MM.1S (cell line): Measurements from ENCODE around the gene PACRG.

Experiments
- DNase-seq: peaks from one replicate; pipeline ENCODE4 v3.0.0-alpha.2; 2015
- H2AFZ ChIP-seq: fragments of 300-600 bp; sonication (generic); 2 replicates; pipeline ENCODE4 v1.6.0; 2016; ENCODE audit warnings: antibody characterized with exemption, low read length
- H3F3A ChIP-seq: fragments of 300-600 bp; sonication (generic); 2 replicates; pipeline ENCODE4 v1.6.1; 2016; ENCODE audit warnings: mild to moderate bottlenecking, antibody characterized with exemption, low read length, moderate library complexity, mixed read lengths; ENCODE audit not compliant: insufficient read depth
- H3K27ac ChIP-seq: fragments of 300-600 bp; sonication (generic); 2 replicates; pipeline ENCODE4 v1.5.1; 2016; ENCODE audit warnings: mild to moderate bottlenecking, low read length
- H3K27me3 ChIP-seq: fragments of 300-600 bp; sonication (generic); replicated peaks from 2 replicates; pipeline ENCODE4 v1.6.0; 2016; ENCODE audit warnings: low read length; ENCODE audit not compliant: insufficient read depth
- H3K36me3 ChIP-seq: fragments of 300-600 bp; sonication (generic); replicated peaks from 2 replicates; pipeline ENCODE4 v1.6.1; 2016; ENCODE audit warnings: mild to moderate bottlenecking, low read length, mixed read lengths; ENCODE audit not compliant: insufficient read depth
- H3K4me1 ChIP-seq: fragments of 300-600 bp; sonication (generic); 2 replicates; pipeline ENCODE4 v1.6.1; 2016; ENCODE audit warnings: low read length, mixed read lengths
- H3K4me2 ChIP-seq: fragments of 300-600 bp; sonication (generic); 2 replicates; pipeline ENCODE4 v1.6.0; 2016; ENCODE audit warnings: low read depth, low read length
- H3K4me3 ChIP-seq: fragments of 300-600 bp; sonication (generic); 2 replicates; pipeline ENCODE4 v1.5.1; 2016; ENCODE audit warnings: low read length, mixed read lengths
- H3K79me2 ChIP-seq: fragments of 300-600 bp; sonication (generic); 2 replicates; pipeline ENCODE4 v1.6.1; 2016; ENCODE audit warnings: mixed run types, low read length, mixed read lengths
- H3K9ac ChIP-seq: fragments of 300-600 bp; sonication (generic); 2 replicates; pipeline ENCODE4 v1.6.1; 2016; ENCODE audit warnings: low read length, mixed read lengths
- H3K9me2 ChIP-seq: fragments of 300-600 bp; sonication (generic); replicated peaks from 2 replicates; pipeline ENCODE4 v1.6.1; 2016; ENCODE audit warnings: mild to moderate bottlenecking, low read length, mixed read lengths; ENCODE audit not compliant: insufficient read depth
- H3K9me3 ChIP-seq: fragments of 300-600 bp; sonication (generic); replicated peaks from 2 replicates; pipeline ENCODE4 v1.6.1; 2016; ENCODE audit warnings: mild to moderate bottlenecking, low read length, mixed read lengths; ENCODE audit not compliant: insufficient read depth
- H4K20me1 ChIP-seq: fragments of 300-600 bp; sonication (generic); 2 replicates; pipeline ENCODE4 v1.6.1; 2016; ENCODE audit warnings: mild to moderate bottlenecking, low read length, moderate library complexity, mixed read lengths; ENCODE audit not compliant: insufficient read depth
- CTCF ChIP-seq: fragments of 300-600 bp; sonication (generic); IDR thresholded peaks from 2 replicates; pipeline ENCODE4 v1.5.1; 2016; ENCODE audit warnings: antibody characterized with exemption, low read length, mixed read lengths
- EZH2 ChIP-seq: fragments of 300-600 bp; sonication (generic); optimal IDR thresholded peaks from 2 replicates; pipeline ENCODE3; 2017; ENCODE audit warnings: low read depth, mild to moderate bottlenecking, antibody characterized with exemption, low read length, mixed read lengths
- EZH2phosphoT487 ChIP-seq: fragments of 300-600 bp; sonication (generic); IDR thresholded peaks from 2 replicates; pipeline ENCODE4 v1.6.1; 2018; ENCODE audit warnings: antibody characterized with exemption, low read length

The PACRG gene

GRCh38 chr6:163064397-163064796 lies 336.6 kb downstream of the PACRG start:
- no peaks in the 10 kb centered on the region for H3K27me3 ChIP-seq
- no peaks in the 10 kb centered on the region for H3K9me2 ChIP-seq
- DNase-seq = no peak
- H3K9ac ChIP-seq = no peak overlapping the region
- H3K4me2 ChIP-seq = no peak overlapping the region
- H3F3A ChIP-seq = no peaks in the 10 kb centered on the region
- no peaks in the 10 kb centered on the region for H4K20me1 ChIP-seq
- H3K4me1 ChIP-seq = no peaks in the 10 kb centered on the region
- no peaks in the 10 kb centered on the region for H3K36me3 ChIP-seq
- no peaks in the 10 kb centered on the region for H3K79me2 ChIP-seq
- no peak overlapping the region for H2AFZ ChIP-seq
- no peak overlapping the region for H3K27ac ChIP-seq
- no peak overlapping the region for H3K4me3 ChIP-seq
- no peak for TF ChIP-seq EZH2
- TF ChIP-seq CTCF = no peak
- no peak for TF ChIP-seq EZH2phosphoT487
- H3K9me3 ChIP-seq = no peaks in the 10 kb centered on the region

- H3K4me2 ChIP-seq = no peak overlapping the region
- no peaks in the 10 kb centered on the region for H3K36me3 ChIP-seq
- H3K27me3 ChIP-seq = no peaks in the 10 kb centered on the region
- H4K20me1 ChIP-seq = no peaks in the 10 kb centered on the region
- no peak overlapping the region for H3K4me3 ChIP-seq
- H2AFZ ChIP-seq = no peak overlapping the region
- no peak for TF ChIP-seq EZH2phosphoT487
- TF ChIP-seq CTCF = no peak
- TF ChIP-seq EZH2 = no peak
- H3K9me3 ChIP-seq = no peaks in the 10 kb centered on the region
- H3K27ac ChIP-seq = no peak overlapping the region
- H3F3A ChIP-seq = no peaks in the 10 kb centered on the region
- DNase-seq = no peak
- H3K4me1 ChIP-seq = no peaks in the 10 kb centered on the region
- H3K79me2 ChIP-seq = no peaks in the 10 kb centered on the region
- no peak overlapping the region for H3K9ac ChIP-seq
- no peaks in the 10 kb centered on the region for H3K9me2 ChIP-seq
Measured at GRCh38 chr6:163066200-163066599, 338.4 kb downstream of the PACRG start.

- H3K27ac ChIP-seq = no peak overlapping the region
- H3K4me2 ChIP-seq = no peak overlapping the region
- no peak for DNase-seq
- no peak overlapping the region for H3K9ac ChIP-seq
- no peaks in the 10 kb centered on the region for H3K4me1 ChIP-seq
- TF ChIP-seq CTCF (no peak), EZH2phosphoT487 (no peak), EZH2 (no peak)
- no peaks in the 10 kb centered on the region for H3K36me3 ChIP-seq
- no peaks in the 10 kb centered on the region for H3K27me3 ChIP-seq
- H3K9me2 ChIP-seq = no peaks in the 10 kb centered on the region
- no peak overlapping the region for H2AFZ ChIP-seq
- no peak overlapping the region for H3K4me3 ChIP-seq
- H4K20me1 ChIP-seq = no peaks in the 10 kb centered on the region
- H3F3A ChIP-seq = no peaks in the 10 kb centered on the region
- H3K79me2 ChIP-seq = no peaks in the 10 kb centered on the region
- no peaks in the 10 kb centered on the region for H3K9me3 ChIP-seq
Measured at GRCh38 chr6:163077134-163077533, 349.4 kb downstream of the PACRG start.

- no peaks in the 10 kb centered on the region for H3K9me3 ChIP-seq
- H3K4me1 ChIP-seq = no peaks in the 10 kb centered on the region
- DNase-seq = no peak
- H3K9me2 ChIP-seq = no peaks in the 10 kb centered on the region
- H3K4me3 ChIP-seq = no peak overlapping the region
- no peak overlapping the region for H3K4me2 ChIP-seq
- TF ChIP-seq CTCF = no peak
- no peak for TF ChIP-seq EZH2
- no peak for TF ChIP-seq EZH2phosphoT487
- no peaks in the 10 kb centered on the region for H3K79me2 ChIP-seq
- H4K20me1 ChIP-seq = no peaks in the 10 kb centered on the region
- no peaks in the 10 kb centered on the region for H3K27me3 ChIP-seq
- no peaks in the 10 kb centered on the region for H3F3A ChIP-seq
- H3K36me3 ChIP-seq = no peaks in the 10 kb centered on the region
- no peak overlapping the region for H2AFZ ChIP-seq
- no peak overlapping the region for H3K9ac ChIP-seq
- H3K27ac ChIP-seq = no peak overlapping the region
Measured at GRCh38 chr6:163078712-163079111, 350.9 kb downstream of the PACRG start.
